ENCODE results near the gene PALD1. TPM values are rescaled to one million over a fixed set of nuclear protein-coding genes. Genes with fewer than 3 reads are reported as not detected.

The PALD1 gene
- total and polyA plus RNA-seq, 9 of the 15 experiments (the other 6 are each of a cell fraction or from before 2014, with no cell fraction given): 0.03 to 0.29 (median 0.09) TPM; not detected in 2

- TF ChIP-seq TSHZ1 (CRISPR knock-in tag; IDR thresholded peaks at IDR 0.05) (peak; percentile 95), ZBTB7A (IDR thresholded peaks at IDR 0.05; ENCODE audit: borderline replicate concordance, control insufficient read depth, low read depth, low read length) (no peak), ZNF318 (IDR thresholded peaks at IDR 0.05; ENCODE audit: borderline replicate concordance in 1 of 2, low read depth in 1 of 2) (no peak), ZNF57 (CRISPR knock-in tag; IDR thresholded peaks at IDR 0.05) (peak; percentile 96), KLF1 (tag; IDR thresholded peaks at IDR 0.05) (peak; percentile 78; the same call in 1 of the 2 replicates), ZNF785 (CRISPR knock-in tag; IDR thresholded peaks at IDR 0.05) (0 out of 2 replicates have a peak, but pooled peaks have one; percentile 55), ZKSCAN1 (IDR thresholded peaks at IDR 0.05; ENCODE audit: low read depth, low read length) (no peak)
- TF ChIP-seq, protein P1, sequence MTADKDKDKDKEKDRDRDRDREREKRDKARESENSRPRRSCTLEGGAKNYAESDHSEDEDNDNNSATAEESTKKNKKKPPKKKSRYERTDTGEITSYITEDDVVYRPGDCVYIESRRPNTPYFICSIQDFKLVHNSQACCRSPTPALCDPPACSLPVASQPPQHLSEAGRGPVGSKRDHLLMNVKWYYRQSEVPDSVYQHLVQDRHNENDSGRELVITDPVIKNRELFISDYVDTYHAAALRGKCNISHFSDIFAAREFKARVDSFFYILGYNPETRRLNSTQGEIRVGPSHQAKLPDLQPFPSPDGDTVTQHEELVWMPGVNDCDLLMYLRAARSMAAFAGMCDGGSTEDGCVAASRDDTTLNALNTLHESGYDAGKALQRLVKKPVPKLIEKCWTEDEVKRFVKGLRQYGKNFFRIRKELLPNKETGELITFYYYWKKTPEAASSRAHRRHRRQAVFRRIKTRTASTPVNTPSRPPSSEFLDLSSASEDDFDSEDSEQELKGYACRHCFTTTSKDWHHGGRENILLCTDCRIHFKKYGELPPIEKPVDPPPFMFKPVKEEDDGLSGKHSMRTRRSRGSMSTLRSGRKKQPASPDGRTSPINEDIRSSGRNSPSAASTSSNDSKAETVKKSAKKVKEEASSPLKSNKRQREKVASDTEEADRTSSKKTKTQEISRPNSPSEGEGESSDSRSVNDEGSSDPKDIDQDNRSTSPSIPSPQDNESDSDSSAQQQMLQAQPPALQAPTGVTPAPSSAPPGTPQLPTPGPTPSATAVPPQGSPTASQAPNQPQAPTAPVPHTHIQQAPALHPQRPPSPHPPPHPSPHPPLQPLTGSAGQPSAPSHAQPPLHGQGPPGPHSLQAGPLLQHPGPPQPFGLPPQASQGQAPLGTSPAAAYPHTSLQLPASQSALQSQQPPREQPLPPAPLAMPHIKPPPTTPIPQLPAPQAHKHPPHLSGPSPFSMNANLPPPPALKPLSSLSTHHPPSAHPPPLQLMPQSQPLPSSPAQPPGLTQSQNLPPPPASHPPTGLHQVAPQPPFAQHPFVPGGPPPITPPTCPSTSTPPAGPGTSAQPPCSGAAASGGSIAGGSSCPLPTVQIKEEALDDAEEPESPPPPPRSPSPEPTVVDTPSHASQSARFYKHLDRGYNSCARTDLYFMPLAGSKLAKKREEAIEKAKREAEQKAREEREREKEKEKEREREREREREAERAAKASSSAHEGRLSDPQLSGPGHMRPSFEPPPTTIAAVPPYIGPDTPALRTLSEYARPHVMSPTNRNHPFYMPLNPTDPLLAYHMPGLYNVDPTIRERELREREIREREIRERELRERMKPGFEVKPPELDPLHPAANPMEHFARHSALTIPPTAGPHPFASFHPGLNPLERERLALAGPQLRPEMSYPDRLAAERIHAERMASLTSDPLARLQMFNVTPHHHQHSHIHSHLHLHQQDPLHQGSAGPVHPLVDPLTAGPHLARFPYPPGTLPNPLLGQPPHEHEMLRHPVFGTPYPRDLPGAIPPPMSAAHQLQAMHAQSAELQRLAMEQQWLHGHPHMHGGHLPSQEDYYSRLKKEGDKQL (CRISPR knock-in tag; IDR thresholded peaks at IDR 0.05; ENCODE audit: borderline replicate concordance): no peak
Measured at GRCh38 chr10:70590655-70591416, 112.3 kb downstream of the PALD1 start (continued).
